GM12872 (cell line): ENCODE measurements around the gene MRTFB.
A peak's percentile ranks its signal among the peaks of the same experiment; 100 is the strongest.

Experiments used
- TF ChIP-seq, protein P1 (sequence below): IDR thresholded peaks from 3 replicates; pipeline ENCODE4 v1.5.1; 2011; ENCODE audit warnings: low read depth, mild to moderate bottlenecking, low read length, moderate library complexity; ENCODE audit not compliant: insufficient read depth

The MRTFB gene

GRCh38 chr16:14310519-14310991, 239.4 kb downstream of the MRTFB start:
- TF ChIP-seq, protein P1, sequence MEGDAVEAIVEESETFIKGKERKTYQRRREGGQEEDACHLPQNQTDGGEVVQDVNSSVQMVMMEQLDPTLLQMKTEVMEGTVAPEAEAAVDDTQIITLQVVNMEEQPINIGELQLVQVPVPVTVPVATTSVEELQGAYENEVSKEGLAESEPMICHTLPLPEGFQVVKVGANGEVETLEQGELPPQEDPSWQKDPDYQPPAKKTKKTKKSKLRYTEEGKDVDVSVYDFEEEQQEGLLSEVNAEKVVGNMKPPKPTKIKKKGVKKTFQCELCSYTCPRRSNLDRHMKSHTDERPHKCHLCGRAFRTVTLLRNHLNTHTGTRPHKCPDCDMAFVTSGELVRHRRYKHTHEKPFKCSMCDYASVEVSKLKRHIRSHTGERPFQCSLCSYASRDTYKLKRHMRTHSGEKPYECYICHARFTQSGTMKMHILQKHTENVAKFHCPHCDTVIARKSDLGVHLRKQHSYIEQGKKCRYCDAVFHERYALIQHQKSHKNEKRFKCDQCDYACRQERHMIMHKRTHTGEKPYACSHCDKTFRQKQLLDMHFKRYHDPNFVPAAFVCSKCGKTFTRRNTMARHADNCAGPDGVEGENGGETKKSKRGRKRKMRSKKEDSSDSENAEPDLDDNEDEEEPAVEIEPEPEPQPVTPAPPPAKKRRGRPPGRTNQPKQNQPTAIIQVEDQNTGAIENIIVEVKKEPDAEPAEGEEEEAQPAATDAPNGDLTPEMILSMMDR, result peak; percentile 61

DNA sequence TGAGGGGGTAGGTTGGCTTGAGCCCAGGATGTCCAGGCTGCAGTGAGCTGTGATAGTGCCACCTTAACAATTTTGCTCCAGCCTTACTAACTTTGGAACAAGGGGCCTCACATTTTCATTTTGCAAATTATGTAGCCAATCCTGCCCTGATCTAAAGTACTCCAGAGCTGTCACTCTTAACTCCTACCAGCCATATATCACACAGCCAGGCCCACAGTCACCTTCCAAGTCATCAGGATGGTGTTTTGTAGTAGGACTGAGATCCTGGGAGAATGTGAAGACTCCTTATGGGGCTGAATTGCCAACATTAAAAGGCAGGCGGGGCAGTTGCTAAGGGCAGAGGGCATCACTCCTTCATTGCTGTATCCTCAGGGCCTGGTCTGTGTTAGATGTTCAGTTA, 243.0 kb downstream of the MRTFB start:
- TF ChIP-seq, protein P1, result no peak

GRCh38 chr16:14315683-14316320, 244.7 kb downstream of the MRTFB start:
- TF ChIP-seq, protein P1, result no peak
